HG03108 (cell line): Measurements from ENCODE around the gene IMMP2L.

Experiments
- ATAC-seq: cut with Tn5 transposase; IDR thresholded peaks from one replicate; pipeline ENCODE4 v1.9.1; 2021; ENCODE audit warnings: moderate library complexity; ENCODE audit not compliant: unreplicated experiment

The IMMP2L gene

GRCh38 chr7:110891197-110891596 is 671.1 kb downstream of the IMMP2L start:
- ATAC-seq: no peak

DNA sequence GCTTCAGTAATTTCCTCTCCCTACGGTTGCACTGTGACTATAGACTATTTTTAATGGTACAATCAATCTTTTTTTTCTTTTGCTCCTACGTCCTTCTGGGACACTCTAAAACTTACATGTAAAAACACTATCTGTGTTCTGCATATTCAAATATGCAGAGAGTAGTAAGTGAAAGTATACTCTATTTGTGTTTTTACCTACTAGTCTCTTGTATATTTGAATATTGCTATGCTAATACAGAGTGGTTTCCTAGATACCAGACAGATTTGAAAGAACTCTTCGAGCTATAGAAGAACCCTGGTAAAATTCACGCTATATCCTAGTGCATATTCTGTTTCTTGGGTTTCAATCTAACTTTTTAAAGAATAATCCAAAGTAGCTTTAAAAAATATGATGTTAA is 672.2 kb downstream of the IMMP2L start:
- no peak for ATAC-seq

- no peak for ATAC-seq
These were observed 673.0 kb downstream of the IMMP2L start for GRCh38 chr7:110889335-110889734.

DNA sequence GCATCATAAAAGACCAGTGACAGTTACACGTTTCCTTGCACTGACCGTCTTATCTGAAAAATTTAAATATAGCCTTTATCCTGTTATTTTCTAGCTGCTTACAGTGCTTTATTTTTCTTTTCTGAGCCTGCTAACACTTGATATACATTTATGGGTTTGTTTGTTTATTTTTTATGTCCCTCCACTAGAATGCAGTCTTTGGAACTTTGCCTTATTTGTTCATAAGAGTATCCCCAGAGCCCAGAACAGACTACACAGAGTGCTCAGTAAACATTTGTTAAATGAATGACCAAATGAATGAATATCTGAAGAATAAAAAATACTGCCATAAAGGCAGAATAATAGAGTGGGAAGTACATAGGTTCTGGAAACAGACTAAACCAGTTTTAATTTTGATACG is 673.7 kb downstream of the IMMP2L start:
- ATAC-seq: no peak

DNA sequence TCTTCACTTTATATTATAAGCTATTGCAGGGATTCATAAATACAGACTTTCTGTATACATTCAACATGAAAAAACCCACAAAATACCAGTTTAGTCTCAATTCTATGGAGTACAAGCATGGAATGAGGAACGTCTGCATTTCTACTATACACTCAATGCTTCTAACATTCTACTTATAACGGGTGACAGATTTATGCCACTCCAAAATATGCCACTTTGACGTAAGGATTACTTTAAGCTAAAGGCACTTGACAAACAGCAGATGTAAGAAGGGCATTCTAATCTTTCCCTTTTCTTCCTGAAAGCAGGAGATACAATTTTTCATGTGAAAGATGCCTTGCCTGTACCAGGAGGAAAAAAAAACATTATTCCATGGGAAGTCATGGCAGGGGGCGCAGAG is 676.8 kb downstream of the IMMP2L start:
- no peak for ATAC-seq

DNA sequence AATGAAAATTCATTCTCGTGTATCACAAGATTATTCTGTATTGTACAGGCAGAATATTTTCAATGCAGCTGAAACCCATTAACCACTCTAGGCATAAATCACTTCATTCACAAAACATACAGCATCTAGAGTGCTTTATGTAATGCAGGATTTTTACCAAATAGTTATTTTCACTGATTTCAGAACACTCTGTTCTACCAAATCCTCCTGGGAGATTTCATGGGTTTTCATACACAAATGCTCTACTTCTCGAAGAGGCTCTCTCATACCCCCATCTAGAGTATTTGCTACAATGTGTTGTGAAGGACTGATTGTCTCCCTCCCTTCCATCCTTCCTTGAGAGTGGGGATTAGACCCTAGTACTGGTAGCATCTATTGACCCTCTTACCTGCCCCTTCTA is 680.6 kb downstream of the IMMP2L start:
- ATAC-seq: no peak

- ATAC-seq: no peak
These were observed 681.3 kb downstream of the IMMP2L start for GRCh38 chr7:110880971-110881370.

DNA sequence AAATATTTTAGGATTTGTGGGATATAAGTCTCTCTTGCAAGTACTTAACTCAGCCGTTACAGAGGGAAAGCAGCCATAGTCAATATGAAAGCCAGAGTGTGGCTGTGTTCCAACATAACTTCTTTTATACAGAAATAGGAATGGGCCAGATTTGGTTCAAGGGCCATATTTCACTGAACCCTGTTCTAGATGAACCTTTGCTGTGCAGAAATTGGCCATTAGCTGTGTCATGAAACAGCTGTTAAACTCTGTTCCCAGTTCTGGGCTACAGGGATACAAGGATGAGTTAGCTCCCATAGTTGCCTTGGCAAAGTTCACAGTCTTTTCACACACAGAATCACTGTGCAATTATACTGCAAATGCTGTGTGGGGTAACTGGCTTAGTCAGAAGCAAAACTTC is 685.3 kb downstream of the IMMP2L start:
- no peak for ATAC-seq

DNA sequence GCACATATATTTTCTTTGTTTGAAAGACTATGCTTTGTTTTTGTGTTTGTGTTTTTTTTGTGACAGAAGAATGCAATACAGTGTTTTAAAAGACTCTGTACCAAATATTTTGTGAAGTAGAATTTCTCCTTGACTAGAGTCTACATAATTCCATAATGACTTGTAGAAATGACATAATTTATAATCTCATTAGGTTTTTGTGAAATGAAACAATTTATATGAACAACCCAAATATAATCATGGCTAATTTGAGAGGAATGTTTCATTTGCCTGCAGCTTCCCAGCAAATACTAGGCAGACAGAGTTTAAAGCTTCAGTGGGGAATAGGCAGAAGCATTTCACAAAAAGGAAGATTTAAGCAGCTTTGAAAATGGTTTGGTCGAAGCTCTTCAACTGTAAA is 686.9 kb downstream of the IMMP2L start:
- ATAC-seq: no peak

DNA sequence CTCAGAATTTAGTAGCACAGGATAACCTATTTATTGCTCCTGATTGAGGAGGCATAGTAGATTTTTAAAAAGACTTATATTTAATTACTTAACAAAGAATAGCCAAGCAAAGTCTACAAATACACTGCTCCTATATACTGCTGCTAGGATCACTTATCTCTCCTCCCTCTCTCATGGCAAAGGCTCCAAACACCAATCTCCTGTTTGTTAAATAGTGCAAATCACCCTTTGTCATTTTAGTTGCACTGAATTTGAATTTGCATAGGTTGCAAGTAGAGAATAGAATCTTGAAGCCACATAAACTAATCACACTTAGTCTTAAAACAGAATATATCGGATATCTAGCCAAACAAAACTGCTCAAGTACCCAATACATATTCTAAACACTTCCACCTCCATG is 690.4 kb downstream of the IMMP2L start:
- no peak for ATAC-seq

GRCh38 chr7:110870926-110871325 is 691.4 kb downstream of the IMMP2L start:
- ATAC-seq: no peak

GRCh38 chr7:110868458-110868857 is 693.8 kb downstream of the IMMP2L start:
- no peak for ATAC-seq

- ATAC-seq: no peak
These were observed 694.5 kb downstream of the IMMP2L start for GRCh38 chr7:110867771-110868170.

GRCh38 chr7:110863258-110863657 is 699.0 kb downstream of the IMMP2L start:
- no peak for ATAC-seq

DNA sequence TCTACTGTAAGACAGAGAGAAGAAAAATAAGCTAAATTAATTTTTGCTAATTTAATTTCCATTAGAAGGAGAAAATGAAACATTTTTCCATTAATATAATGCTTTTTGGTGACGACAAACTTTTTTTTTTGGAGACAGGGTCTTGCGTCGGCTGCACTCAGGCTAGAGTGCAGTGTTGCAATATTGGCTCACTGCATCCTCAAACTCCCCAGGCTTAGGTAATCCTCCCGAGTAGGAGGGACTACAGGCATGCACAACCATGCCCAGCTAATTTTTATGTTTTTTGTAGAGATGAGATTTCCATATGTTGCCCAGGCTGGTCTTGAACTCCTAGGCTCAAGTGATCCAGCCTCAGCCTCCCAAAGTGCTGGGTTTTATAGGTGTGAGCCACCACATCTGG is 701.1 kb downstream of the IMMP2L start:
- no peak for ATAC-seq

DNA sequence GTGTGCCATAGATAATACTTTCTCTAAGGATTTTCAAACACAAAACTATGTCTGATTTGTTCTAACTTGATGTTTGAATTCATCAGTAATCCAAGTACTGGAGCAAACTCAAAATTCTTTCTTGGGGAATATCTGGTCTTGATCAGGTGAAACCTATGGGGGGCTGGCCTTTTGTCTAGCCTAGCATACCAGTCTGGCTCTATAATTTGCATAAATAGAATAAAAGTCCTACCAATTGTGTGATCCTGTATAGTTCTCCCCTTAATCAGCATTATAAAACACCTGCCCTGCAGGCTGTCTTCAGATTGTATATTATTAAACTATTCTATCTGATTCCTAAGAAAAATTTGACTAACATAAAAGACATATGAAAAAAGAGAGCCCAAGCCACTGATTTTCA is 705.2 kb downstream of the IMMP2L start:
- ATAC-seq: no peak

- ATAC-seq: no peak
These were observed 705.6 kb downstream of the IMMP2L start for GRCh38 chr7:110856704-110857103.

DNA sequence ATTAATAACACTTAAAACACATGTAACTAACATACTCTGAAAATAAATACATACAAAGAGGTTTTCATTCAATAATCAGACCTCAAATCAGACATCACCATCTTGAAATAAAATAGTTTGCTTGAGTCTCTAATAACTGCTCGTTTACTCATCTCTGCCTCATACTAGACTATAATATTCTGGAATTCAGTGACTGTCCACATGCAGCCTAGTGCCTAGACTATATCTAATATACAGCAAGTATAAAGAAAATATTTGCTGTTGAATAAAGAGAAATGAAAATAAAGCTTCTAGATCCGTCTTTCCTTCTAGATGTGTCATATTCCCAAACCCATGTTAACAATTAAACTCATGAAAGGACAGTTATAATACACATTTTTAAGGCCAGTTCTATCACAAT is 707.6 kb downstream of the IMMP2L start:
- no peak for ATAC-seq

DNA sequence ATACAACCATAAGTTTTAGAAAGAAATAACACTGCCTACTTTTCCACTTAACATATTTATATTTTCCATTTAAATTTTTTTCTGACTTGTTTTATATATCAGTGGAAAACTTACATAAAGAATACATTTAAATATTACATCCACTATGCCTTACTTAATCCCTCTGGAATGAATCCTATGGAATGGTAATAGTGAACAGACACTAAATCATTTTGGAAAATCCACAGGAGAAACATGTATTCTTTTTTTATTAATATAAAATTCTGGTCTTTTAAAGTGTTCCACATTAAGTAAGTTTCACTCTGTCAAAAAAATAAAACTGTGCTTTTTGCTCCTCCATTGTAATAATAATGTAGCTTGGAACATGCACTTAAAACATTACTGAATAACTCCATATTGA is 708.1 kb downstream of the IMMP2L start:
- ATAC-seq: no peak

DNA sequence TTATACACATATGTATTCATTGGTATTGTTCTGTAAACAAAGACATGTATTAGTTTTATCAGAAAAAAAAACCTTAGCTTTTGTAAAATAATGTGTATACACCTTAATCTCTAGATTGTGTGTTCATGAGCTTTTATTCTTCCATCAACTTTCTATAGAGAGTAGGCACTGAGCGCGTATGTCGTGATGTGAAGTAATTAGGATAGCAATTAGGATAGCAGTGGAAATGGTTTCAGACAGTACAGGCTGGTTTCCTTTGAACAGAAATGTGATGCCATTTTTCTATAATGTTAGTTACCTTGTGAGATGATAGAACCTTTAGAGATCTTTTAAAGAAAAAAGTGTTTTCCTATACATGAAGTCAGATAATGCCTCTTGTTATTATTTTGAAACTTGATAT is 709.0 kb downstream of the IMMP2L start:
- ATAC-seq: no peak

DNA sequence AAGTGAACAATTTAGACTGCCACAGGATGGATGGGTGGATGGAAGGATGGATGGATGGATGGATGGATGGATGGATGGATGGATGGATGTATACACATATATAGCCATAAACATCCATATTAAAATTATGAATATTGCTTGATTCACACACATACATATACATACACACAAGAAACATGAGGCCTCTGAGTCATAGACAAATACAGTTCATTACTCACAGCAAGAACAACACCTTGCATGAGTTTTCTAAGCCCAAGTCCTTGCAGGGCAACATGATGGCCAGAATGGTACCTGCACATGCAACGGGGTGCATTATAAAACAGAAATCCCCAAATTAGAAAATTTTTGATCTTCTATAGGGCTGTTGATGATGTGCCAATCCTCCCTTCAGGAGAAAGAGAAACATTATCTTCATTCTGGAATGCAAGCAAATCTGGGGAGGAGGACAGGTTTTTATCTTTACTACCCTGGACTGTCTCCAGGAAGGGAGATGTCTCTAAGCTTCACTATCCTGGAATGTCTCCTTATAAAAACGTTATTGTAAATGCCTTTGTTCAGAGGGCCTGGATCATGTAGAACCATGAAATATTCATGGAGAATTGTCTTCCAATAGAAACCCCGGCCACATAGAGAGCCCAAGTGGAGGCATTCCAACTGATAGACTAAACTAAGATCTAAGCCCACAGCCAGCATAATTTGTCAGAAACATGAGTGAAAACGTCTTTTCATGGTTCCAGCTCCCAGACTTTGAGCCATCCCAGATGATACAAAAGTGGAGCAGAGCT is 709.9 kb downstream of the IMMP2L start:
- no peak for ATAC-seq

DNA sequence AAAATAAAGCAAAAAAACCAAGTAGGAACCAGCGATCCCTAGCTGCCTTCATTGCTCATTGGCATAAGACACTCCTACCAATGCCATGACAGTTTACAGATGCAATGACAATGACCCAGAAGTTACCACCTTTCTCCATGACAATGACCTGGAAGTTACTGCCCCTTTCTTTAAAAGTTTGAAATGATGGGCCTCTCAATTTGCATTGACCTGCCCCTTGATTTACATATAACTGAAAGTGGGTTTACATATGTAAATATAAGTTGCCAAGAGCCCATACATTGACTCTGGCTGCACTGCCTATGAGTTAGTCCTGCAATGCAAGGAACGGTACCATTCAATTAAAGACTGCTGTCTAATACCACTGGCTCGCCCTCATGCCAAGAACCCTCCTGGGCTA is 712.1 kb downstream of the IMMP2L start:
- ATAC-seq: no peak

- ATAC-seq: no peak
These were observed 719.5 kb downstream of the IMMP2L start for GRCh38 chr7:110842796-110843195.
